GM12864 (cell line): Measurements from ENCODE around the gene KIF26B.

Experiments
- DNase-seq: peaks from one replicate; pipeline ENCODE4 v3.0.0-alpha.2; 2011; ENCODE audit warnings: low read depth
- H3K4me3 ChIP-seq: 2 replicates; pipeline ENCODE4 v1.5.1; 2011; ENCODE audit warnings: mild to moderate bottlenecking, low read depth, low read length, control low read depth
- TF ChIP-seq, protein P1 (sequence below): IDR thresholded peaks from 2 replicates; pipeline ENCODE4 v1.5.1; 2011; ENCODE audit warnings: low read depth, mild to moderate bottlenecking, moderate library complexity, low read length, control low read depth, inconsistent platforms; ENCODE audit errors: missing control alignments

Gene KIF26B

DNA sequence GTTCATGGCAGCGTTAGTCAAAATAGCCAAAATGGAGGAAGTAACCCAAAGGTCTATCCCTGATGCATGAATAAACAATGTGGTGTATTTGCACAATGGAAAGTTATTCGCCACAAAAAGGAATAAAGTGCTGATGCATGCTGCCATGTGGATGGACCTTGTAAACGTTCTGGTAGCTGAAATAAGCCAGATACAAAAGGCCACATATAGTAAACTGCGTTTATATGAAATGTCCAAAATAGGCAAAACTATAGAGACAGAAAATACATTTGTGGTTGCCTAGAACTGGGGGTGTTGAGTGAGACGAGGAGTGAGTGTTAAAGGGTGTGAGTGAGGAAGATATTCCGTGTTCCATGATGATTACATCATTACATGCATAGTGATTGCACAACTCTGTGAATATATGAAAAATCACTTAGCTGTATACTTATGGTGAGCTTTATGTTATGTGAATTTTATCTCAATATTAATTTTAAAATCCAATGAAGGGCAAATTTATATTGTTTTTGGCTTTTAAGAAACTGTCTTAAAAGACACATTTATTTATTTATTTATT is 321.3 kb downstream of the KIF26B start:
- no peak overlapping the region for H3K4me3 ChIP-seq
- TF ChIP-seq, protein P1, sequence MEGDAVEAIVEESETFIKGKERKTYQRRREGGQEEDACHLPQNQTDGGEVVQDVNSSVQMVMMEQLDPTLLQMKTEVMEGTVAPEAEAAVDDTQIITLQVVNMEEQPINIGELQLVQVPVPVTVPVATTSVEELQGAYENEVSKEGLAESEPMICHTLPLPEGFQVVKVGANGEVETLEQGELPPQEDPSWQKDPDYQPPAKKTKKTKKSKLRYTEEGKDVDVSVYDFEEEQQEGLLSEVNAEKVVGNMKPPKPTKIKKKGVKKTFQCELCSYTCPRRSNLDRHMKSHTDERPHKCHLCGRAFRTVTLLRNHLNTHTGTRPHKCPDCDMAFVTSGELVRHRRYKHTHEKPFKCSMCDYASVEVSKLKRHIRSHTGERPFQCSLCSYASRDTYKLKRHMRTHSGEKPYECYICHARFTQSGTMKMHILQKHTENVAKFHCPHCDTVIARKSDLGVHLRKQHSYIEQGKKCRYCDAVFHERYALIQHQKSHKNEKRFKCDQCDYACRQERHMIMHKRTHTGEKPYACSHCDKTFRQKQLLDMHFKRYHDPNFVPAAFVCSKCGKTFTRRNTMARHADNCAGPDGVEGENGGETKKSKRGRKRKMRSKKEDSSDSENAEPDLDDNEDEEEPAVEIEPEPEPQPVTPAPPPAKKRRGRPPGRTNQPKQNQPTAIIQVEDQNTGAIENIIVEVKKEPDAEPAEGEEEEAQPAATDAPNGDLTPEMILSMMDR: no peak
- no peak for DNase-seq

DNA sequence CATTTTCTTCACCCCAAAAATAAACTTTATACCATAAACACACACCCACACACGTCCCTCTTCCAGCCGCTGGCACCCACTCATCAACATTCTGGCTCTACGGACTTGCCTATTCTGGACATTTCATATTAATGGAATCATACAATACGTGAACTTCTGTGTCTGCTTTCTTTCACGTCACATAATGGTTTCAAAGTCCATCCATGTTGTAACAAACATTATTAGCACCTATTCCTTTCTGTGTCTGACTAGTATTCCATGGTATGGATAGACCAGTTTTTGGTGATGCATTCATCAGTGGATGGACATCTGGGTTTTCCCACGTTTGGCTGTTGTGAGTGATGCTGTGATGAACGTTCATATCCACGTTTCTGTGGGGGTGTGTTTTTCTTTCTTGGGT is 323.2 kb downstream of the KIF26B start:
- H3K4me3 ChIP-seq: no peak overlapping the region
- DNase-seq: no peak
- TF ChIP-seq, protein P1: no peak

DNA sequence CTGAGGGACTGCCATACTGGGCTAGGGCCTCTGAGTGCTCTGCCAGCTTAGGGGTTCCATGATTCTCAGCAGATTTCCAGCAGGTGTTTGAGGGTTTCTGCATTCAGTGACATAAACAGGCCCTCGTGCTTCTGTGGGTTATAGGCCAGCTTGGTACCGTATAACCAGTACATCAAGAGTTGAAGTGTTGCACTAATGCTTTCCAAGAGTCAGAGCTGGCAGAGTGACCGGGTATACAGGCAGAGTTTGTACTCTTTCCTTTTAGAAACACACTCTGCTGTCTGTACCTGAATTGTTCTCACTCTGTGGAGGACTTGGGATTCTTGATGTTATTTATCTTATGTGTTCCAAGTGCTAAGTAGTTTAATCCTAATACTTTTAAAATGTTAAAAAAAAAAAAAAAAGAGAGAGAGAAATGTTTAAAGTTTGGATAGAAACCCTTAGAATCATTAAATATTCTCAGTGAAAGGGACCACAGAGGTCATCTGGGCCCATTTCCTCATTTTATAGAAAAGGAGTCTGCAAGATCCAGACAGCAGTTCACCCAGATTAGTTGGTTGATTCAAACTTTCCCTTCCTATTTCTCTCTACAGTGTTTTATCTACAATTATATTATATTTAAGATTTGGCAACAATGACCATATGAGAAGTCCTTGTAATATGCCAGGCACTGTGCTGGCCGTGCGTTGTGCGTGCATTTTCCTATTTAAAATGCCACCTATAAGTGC is 325.8 kb downstream of the KIF26B start:
- DNase-seq: no peak
- H3K4me3 ChIP-seq: no peak overlapping the region
- TF ChIP-seq, protein P1: no peak

DNA sequence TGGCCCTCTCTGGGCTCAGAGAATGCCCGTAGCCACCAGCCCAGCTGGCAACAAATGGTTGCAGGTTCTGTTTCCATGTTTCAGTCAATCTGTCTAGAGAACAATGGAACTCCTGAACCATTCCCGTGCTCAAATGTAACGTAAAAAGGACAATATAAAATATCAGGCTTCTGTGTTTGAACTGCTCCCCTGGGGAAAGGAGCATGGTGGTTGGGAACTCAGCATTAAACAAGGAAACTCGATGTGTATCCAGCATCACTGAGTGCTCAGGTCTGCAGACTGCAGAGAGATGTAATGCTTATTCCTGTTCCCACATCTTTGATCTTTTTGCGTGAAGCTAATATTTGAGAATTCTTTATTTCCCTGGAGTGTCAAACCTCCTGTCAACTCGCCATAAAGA is 326.5 kb downstream of the KIF26B start:
- DNase-seq: no peak
- no peak overlapping the region for H3K4me3 ChIP-seq
- TF ChIP-seq, protein P1: no peak

DNA sequence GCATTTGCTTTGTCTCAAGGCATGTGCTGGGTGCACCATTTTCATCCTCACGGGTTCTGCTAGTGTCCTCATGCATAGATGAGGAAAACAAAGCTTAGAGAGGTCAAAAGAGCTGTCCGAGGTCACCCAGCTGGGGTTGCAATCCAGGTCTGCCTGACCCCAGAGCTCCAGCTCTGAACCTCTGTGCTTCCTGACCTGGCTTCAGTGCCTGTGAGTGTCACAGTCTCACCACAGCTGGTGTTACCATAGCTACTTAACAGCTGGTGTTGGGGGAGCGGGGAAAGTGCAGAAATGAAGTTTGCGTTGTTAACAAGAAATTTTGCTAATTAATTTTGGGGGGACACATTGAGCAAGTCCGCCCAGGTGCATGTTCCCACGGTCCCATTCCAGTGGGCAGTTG is 328.5 kb downstream of the KIF26B start:
- no peak for DNase-seq
- H3K4me3 ChIP-seq: no peak overlapping the region
- TF ChIP-seq, protein P1: no peak

DNA sequence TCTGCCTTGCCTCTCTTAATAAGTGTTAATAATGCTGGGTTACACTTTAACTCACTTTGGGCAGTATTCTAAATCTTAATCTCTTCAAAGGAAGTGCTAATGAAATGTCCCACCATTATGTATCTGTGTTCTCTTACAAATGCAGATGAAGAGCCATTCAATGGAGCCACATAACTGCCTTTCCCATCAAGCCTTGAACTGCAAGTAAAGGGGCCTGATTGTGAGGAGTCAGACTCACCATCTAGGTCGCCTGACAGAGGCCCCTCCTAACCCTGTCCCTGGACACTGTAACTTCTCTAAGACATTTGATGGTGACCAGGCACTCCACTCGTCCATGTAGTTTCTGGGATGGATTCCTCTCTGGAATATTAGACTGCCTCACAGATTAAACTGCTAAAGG is 329.4 kb downstream of the KIF26B start:
- H3K4me3 ChIP-seq: no peak overlapping the region
- no peak for DNase-seq
- TF ChIP-seq, protein P1: no peak

DNA sequence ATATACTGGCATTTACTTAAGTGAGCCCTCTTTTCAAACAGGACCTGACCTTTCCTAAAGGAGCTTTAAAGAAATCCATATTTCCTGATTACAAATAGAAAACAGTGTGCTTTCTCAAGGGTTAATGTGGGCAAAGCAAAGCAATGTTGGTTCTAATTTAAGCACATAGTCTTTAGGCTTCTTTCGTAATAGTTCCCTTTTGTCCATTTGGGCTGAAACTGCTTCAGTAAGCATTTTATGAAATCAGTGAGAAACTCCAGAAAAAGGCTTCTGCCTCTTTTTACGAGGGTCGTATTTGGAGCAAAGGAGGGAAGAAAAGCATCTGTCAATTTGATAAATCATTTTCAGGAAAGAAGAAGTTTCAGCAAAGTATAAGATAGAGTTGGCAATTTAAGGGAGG is 331.2 kb downstream of the KIF26B start:
- TF ChIP-seq, protein P1: no peak
- no peak overlapping the region for H3K4me3 ChIP-seq
- no peak for DNase-seq
